Measurements from ENCODE around the gene SPINT4. TPM values are rescaled to one million over a fixed set of nuclear protein-coding genes. Genes with fewer than 3 reads are reported as not detected.
"Not testable (repeated sequence)": the region's sequence is repeated elsewhere in the genome, so short reads cannot be mapped to it uniquely, and the experiment has no call there.

SPINT4 gene
- polyA plus RNA-seq (ENCODE audit: insufficient read length in 3 of 3): not detected

- no peak for DNase-seq (ENCODE audit: low read depth in 3 of 3, low spot score in 2 of 3)
Observed at GRCh38 chr20:45722047-45722446, at the start of gene SPINT4. SPINT4 (plus strand) TSS chr20:45722347; CDS start chr20:45722368, 21 bp downstream.

- no peak for DNase-seq (ENCODE audit: low read depth in 3 of 3, low spot score in 2 of 3)
Observed at GRCh38 chr20:45672765-45673164, 49.4 kb upstream of the SPINT4 start.

GRCh38 chr20:45679650-45680049, 42.5 kb upstream of the SPINT4 start:
- DNase-seq (ENCODE audit: low read depth in 3 of 3, low spot score in 2 of 3): no peak

GRCh38 chr20:45685896-45686295, 36.3 kb upstream of the SPINT4 start:
- no peak for DNase-seq (ENCODE audit: low read depth in 3 of 3, low spot score in 2 of 3)

GRCh38 chr20:45693346-45693745, 28.8 kb upstream of the SPINT4 start:
- not testable (repeated sequence) for DNase-seq (ENCODE audit: low read depth in 3 of 3, low spot score in 2 of 3)

- DNase-seq (ENCODE audit: low read depth in 3 of 3, low spot score in 2 of 3): no peak
Observed at GRCh38 chr20:45695496-45695895, 26.7 kb upstream of the SPINT4 start.

GRCh38 chr20:45701104-45701503, 21.0 kb upstream of the SPINT4 start:
- DNase-seq (ENCODE audit: low read depth in 3 of 3, low spot score in 2 of 3): no peak

- DNase-seq (ENCODE audit: low read depth in 3 of 3, low spot score in 2 of 3): no peak
Observed at GRCh38 chr20:45701873-45702272, 20.3 kb upstream of the SPINT4 start, which contains the start of gene WFDC13. WFDC13 (plus strand) TSS chr20:45702038; CDS start chr20:45702124, 86 bp downstream.

GRCh38 chr20:45704969-45705637, 17.0 kb upstream of the SPINT4 start, which contains the start of gene WFDC10B:
WFDC10B (minus strand) TSS chr20:45705019; CDS start chr20:45685992, 19,027 bp downstream.
- DNase-seq (ENCODE audit: low read depth in 3 of 3, low spot score in 2 of 3): no peak

GRCh38 chr20:45716141-45716688, 5.9 kb upstream of the SPINT4 start:
- DNase-seq (ENCODE audit: low read depth in 3 of 3, low spot score in 2 of 3): not testable (repeated sequence)

GRCh38 chr20:45725134-45725533, 3.0 kb downstream of the SPINT4 start:
- DNase-seq (ENCODE audit: low read depth in 3 of 3, low spot score in 2 of 3): no peak

GRCh38 chr20:45727044-45727443, 4.9 kb downstream of the SPINT4 start:
- DNase-seq (ENCODE audit: low read depth in 3 of 3, low spot score in 2 of 3): no peak

- no peak for DNase-seq (ENCODE audit: low read depth in 3 of 3, low spot score in 2 of 3)
Observed at GRCh38 chr20:45732199-45732598, 10.1 kb downstream of the SPINT4 start.

GRCh38 chr20:45735552-45735951, 13.4 kb downstream of the SPINT4 start:
- no peak for DNase-seq (ENCODE audit: low read depth in 3 of 3, low spot score in 2 of 3)

- DNase-seq (ENCODE audit: low read depth in 3 of 3, low spot score in 2 of 3): no peak
Observed at GRCh38 chr20:45735988-45736387, 13.8 kb downstream of the SPINT4 start.

GRCh38 chr20:45742596-45742995, 20.4 kb downstream of the SPINT4 start:
- DNase-seq (ENCODE audit: low read depth in 3 of 3, low spot score in 2 of 3): no peak

GRCh38 chr20:45745015-45745414, 22.9 kb downstream of the SPINT4 start:
- DNase-seq (ENCODE audit: low read depth in 3 of 3, low spot score in 2 of 3): no peak

GRCh38 chr20:45751721-45752120, 29.6 kb downstream of the SPINT4 start:
- DNase-seq (ENCODE audit: low read depth in 3 of 3, low spot score in 2 of 3): no peak

GRCh38 chr20:45752746-45753145, 30.6 kb downstream of the SPINT4 start:
- DNase-seq (ENCODE audit: low read depth in 3 of 3, low spot score in 2 of 3): no peak

- no peak for DNase-seq (ENCODE audit: low read depth in 3 of 3, low spot score in 2 of 3)
Observed at GRCh38 chr20:45758096-45758495, 35.9 kb downstream of the SPINT4 start.

GRCh38 chr20:45759921-45760320, 37.8 kb downstream of the SPINT4 start:
- not testable (repeated sequence) for DNase-seq (ENCODE audit: low read depth in 3 of 3, low spot score in 2 of 3)

- DNase-seq (ENCODE audit: low read depth in 3 of 3, low spot score in 2 of 3): not testable (repeated sequence)
Observed at GRCh38 chr20:45761966-45762365, 39.8 kb downstream of the SPINT4 start.

All from right renal cortex interstitium (tissue), 3 donors.